Adipocyte (in vitro differentiated cells): ENCODE measurements around the gene ARHGAP8.

Source experiments
- DNase-seq: peaks from one replicate; pipeline ENCODE4 v3.0.0-alpha.2; 2015; ENCODE audit warnings: low read depth
- H3K27me3 ChIP-seq: replicated peaks from 2 replicates; pipeline ENCODE4 v1.7.0; 2013; ENCODE audit warnings: mild to moderate bottlenecking, low read length, moderate library complexity; ENCODE audit not compliant: control insufficient read depth, insufficient read depth
- H3K36me3 ChIP-seq: 2 replicates; pipeline ENCODE4 v1.7.0; 2013; ENCODE audit warnings: low read length, mild to moderate bottlenecking, moderate library complexity; ENCODE audit not compliant: control insufficient read depth, insufficient read depth, severe bottlenecking
- H3K4me1 ChIP-seq: 2 replicates; pipeline ENCODE4 v1.7.0; 2013; ENCODE audit warnings: mild to moderate bottlenecking, low read length, moderate library complexity; ENCODE audit not compliant: control insufficient read depth, insufficient read depth
- H3K4me3 ChIP-seq: 2 replicates; pipeline ENCODE4 v1.7.0; 2013; ENCODE audit warnings: mild to moderate bottlenecking, low read length, moderate library complexity
- H3K9ac ChIP-seq: 2 replicates; pipeline ENCODE4 v1.7.0; 2013; ENCODE audit warnings: mild to moderate bottlenecking, low read length, moderate library complexity
- H3K9me3 ChIP-seq: 2 replicates; pipeline ENCODE4 v1.7.0; 2013; ENCODE audit warnings: mild to moderate bottlenecking, low read length, moderate library complexity; ENCODE audit not compliant: control insufficient read depth

The ARHGAP8 gene

DNA sequence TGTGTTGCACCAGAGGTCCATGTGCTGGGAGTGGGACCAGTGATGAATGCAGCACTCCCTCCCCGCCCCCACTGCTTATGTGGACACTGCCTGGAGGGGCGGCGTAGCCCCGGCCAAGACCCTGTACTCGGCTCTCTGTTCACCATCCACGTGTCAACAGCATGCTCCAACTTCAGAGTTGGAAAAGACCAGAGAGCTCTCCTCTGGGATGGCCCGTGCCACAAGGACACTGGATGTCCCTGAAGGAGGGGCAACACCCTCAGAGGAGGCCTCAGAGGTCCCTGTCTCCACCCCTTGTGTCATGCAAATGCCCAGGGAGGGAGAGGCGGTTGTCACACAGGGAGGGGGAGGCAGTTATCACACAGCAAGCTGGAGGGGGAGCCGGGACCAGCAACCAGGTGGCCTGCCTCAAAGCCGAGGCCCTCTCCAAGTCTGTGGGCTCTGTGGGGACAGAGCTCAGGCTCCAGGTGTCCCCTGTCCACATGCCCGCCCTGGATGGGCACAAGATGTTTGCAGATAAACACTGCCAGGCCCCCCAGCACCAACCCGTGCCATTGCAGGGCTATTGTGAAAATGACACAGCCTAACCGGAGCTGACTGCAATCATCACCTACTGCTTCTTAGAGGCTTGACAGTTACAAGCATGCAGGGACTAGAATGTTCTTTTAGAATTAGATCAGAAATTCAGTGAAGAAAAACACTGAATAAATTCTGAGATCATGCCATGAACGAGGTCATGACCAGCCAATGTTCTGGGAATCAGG lies 136.3 kb downstream of the ARHGAP8 start:
- Histone ChIP-seq H3K4me3 (no peak overlapping the region), H3K27me3 (peaks cover 23% of the 10 kb centered on the region), H3K36me3 (no peaks in the 10 kb centered on the region), H3K9me3 (no peaks in the 10 kb centered on the region), H3K9ac (no peak overlapping the region), H3K4me1 (no peaks in the 10 kb centered on the region)
- DNase-seq, result no peak

DNA sequence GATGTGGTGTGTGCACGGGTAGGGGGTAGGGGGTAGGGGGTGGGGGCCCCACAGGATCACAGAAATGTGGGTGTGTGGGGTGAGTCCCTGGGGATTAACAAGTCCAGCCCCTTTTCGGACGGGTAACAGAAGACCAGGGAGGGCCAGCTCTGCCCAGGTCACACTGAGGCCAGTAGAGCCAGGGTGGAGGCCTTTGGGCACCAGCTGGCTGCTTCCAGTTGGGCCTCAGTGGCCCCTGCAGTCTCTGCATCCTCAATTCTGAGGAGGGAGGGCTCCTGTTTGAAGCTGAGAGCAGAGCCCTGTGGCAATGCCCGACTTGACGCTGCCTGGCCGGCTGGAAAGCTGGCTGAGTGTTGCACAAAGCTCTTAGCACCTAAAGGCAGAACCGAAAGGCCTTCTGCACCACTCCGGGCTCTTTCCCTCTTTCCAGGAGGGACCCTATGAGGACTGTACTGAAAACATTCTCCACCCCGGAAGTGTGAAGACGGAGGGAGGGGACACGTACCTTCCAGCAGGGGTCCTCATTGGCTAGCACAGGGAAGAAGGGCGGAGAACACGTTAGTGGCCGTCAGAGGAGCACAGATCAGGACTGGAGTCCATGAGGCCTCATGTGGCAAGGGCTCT lies 137.0 kb downstream of the ARHGAP8 start:
- H3K36me3 ChIP-seq, result no peaks in the 10 kb centered on the region
- DNase-seq, result no peak

DNA sequence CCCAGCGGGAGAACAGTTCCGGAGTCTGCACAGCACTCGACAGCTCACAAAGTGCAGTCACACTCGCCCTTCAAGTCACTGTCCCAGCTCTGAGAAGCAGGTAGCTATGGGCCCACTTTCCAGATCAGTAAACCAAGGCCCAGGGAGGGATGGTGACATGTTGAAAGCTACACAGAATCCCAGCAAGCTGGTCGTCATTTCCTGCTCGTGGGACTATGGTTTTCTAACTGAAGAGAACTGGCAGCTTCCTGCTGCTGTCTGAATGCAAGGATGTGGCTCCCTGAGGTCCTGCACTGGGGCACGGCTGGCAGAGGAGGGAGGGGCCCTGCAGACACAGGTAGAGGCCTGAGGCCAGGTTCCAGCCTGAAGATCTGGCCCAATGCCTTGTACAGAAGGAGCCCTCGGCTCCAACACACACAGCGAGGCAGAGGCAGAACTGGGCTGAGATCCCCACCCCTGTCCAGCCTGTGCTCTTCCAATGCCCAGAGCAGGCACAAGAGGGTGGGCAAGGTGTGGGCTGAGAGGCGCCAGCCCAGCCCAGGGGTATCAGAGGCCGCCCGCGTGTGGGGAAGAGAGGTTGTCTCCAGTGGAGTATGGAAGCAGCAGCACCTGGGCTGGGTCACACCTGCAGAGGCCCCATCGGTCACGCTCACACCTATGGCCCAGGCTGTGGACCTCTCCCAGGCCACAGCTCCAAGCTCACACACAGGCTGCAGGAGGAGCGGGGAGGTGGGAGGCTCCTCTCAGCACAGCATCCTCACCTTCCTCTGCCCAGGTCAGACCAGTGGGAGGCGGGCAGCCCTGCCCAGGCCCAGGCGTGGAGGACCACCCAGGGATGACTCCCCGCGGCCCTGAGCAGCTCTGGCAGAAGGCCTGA lies 138.3 kb downstream of the ARHGAP8 start:
- no peaks in the 10 kb centered on the region for H3K36me3 ChIP-seq
- no peaks in the 10 kb centered on the region for H3K4me1 ChIP-seq
- no peak overlapping the region for H3K9ac ChIP-seq
- no peak overlapping the region for H3K4me3 ChIP-seq
- DNase-seq, result no peak
- no peaks in the 10 kb centered on the region for H3K9me3 ChIP-seq
- peaks cover 37% of the 10 kb centered on the region for H3K27me3 ChIP-seq

More for the DNA sequence above, 137.0 kb downstream of the ARHGAP8 start:
- no peaks in the 10 kb centered on the region for H3K9me3 ChIP-seq
- no peak overlapping the region for H3K4me3 ChIP-seq
- peaks cover 30% of the 10 kb centered on the region for H3K27me3 ChIP-seq
- no peaks in the 10 kb centered on the region for H3K4me1 ChIP-seq
- no peak overlapping the region for H3K9ac ChIP-seq

DNA sequence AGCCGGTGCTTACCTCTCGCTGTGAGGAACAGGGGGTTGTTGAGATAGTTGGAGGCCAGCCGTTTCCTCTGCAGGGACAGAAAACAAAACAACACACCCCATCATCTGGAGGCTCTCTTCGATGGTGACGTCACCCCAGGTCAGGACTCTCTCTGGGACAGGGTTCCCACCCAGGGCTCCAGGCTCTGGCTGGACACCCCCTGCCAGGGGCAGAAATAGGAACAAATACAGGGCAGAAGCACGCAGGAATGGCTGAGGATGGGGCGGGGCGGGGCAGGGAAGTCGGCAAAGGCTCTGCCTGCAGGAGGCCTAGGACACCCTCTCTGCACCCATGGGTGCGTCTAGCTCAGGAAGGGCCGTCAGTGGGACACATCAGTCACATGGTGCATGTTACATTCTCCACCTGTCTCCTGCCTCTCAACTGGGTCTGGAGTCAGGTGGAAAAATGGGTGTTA lies 138.9 kb downstream of the ARHGAP8 start:
- H3K4me3 ChIP-seq, result no peak overlapping the region

DNA sequence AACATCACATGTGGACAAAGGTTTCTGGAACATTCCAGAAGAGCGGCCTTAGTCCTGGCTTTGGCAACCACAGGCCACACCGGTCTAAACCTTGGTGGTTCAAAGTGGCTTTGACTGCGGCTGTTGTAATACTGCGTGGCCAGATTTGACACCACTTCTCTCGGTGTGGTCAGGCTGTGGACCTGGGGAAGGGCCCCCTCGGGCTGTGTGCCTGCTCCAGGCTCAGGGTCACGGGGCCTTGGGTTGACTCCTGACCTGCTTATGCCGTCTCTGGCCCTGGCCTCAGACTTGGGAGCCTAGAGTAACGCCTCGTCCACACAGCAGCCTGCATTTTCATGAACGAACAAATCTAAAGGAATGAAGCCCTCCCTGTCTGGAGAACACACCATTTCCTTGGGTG lies 139.4 kb downstream of the ARHGAP8 start:
- H3K9me3 ChIP-seq, result peaks cover 4% of the 10 kb centered on the region
- no peak overlapping the region for H3K4me3 ChIP-seq
- no peaks in the 10 kb centered on the region for H3K4me1 ChIP-seq
- no peak for DNase-seq
- H3K36me3 ChIP-seq, result no peaks in the 10 kb centered on the region
- H3K9ac ChIP-seq, result no peak overlapping the region
- H3K27me3 ChIP-seq, result peaks cover 43% of the 10 kb centered on the region

More for the DNA sequence above, 138.9 kb downstream of the ARHGAP8 start:
- DNase-seq, result no peak
- Histone ChIP-seq H3K4me1 (no peaks in the 10 kb centered on the region), H3K9ac (no peak overlapping the region), H3K36me3 (no peaks in the 10 kb centered on the region), H3K9me3 (peaks cover 2% of the 10 kb centered on the region), H3K27me3 (peaks cover 43% of the 10 kb centered on the region)

DNA sequence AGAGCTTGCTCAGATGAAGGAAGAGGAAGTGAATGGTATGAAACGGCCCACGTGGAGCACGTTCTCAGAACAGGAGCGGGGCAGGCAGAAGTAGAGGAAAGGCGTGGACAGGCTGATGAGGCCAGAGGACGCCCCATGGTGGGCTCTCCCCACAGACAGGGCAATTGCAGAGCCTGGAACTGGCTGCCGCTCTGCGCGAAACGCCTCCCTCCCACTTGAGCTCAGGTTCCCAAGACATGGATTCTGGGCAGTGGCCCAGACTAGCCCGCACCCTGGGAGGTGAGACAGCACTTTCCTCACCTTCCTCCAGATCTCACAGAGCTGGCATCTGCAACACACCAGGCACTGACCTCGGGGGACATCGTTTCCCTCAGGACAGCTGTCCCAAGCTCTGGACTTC lies 139.9 kb downstream of the ARHGAP8 start:
- H3K4me1 ChIP-seq, result no peaks in the 10 kb centered on the region
- no peak overlapping the region for H3K4me3 ChIP-seq
- H3K36me3 ChIP-seq, result no peaks in the 10 kb centered on the region
- no peak overlapping the region for H3K9ac ChIP-seq
- peaks cover 4% of the 10 kb centered on the region for H3K9me3 ChIP-seq
- DNase-seq, result no peak
- H3K27me3 ChIP-seq, result peaks cover 43% of the 10 kb centered on the region

DNA sequence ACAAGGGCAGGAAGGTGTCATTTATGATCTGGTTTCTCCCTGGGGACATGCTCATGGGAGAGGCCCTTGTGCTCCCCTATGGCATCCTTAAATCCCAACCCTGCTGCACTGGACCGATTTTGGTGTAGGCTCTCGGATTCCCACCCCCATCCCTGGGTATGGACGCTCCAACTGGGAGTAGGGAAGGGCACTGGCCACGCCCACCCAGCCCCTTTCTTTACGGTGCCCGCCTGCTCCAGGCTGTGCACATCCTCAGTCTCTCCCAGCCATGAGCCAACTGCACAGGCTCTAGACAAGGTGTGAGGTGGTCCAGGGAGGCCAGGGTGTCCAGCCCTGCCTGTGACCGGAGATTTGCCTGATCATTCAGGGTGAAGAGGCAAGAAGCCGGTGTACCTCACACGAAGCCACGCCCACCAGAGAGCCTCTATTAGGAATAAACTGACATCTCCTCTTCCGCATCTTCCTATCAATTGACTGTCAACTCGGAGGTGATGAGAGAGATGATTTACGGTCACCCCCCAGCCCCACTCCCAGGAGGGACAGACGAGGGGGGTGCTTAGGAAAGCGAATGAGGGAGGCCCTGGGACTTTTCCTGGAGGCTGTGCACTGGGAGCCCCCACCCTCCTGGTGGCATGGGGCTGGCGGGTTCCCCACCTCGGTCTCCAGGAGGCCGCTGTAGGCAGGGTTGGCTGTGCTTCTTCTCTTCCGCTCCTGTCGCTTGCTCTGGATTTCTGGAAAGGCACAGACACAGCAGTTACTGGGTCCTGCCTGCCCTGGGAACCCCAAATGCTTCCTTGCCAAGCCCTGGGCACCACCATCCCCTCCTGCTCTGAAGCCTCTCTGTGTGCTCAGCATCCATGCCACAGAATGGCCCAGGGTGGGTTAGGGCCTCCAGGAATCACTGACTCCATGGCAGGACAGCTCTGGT lies 140.7 kb downstream of the ARHGAP8 start:
- no peak overlapping the region for H3K9ac ChIP-seq
- H3K36me3 ChIP-seq, result no peaks in the 10 kb centered on the region
- no peak for DNase-seq
- H3K4me1 ChIP-seq, result no peaks in the 10 kb centered on the region
- peaks cover 38% of the 10 kb centered on the region for H3K27me3 ChIP-seq
- peaks cover 4% of the 10 kb centered on the region for H3K9me3 ChIP-seq
- H3K4me3 ChIP-seq, result no peak overlapping the region

DNA sequence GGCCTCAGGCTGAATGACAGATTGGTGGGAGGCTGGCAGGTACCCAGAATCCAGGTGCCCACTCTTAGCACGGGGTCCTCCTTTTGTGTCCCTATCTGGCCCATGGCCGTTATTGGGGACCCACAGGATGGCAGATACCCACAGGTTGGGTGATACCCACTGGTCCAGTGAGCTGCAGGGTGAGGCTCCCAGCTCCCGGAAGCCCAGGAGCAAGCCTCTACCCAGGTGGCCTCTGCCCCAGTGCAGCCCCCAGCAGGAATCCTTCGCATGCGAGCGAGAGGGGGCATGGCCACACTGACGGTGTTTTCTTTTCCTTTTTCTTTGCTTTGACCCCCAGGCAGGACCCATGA lies 141.3 kb downstream of the ARHGAP8 start:
- H3K9me3 ChIP-seq, result peaks cover 4% of the 10 kb centered on the region
- DNase-seq, result no peak
- no peak overlapping the region for H3K4me3 ChIP-seq
- H3K27me3 ChIP-seq, result peaks cover 37% of the 10 kb centered on the region
- H3K4me1 ChIP-seq, result no peaks in the 10 kb centered on the region
- no peaks in the 10 kb centered on the region for H3K36me3 ChIP-seq
- no peak overlapping the region for H3K9ac ChIP-seq

DNA sequence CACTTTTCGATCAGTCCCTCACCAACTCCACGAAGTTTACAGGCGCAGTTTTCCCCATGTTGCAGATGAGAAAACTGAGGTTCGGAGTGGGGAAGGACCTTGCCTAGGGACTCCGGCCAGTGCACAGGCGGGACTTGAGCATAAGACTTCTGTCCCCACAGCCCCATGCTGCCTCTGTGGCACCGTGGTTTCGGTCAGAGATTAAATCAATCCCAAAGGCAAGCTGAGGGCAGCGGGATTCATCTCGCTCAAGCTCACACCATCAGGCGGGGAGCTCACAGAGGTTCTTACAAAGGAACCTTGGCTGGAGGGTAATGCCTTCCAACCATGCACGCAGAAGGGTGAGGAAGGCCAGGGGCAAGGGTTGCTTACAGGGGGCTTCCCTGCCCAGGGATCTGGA lies 141.9 kb downstream of the ARHGAP8 start:
- no peaks in the 10 kb centered on the region for H3K36me3 ChIP-seq
- no peak for DNase-seq
- no peak overlapping the region for H3K9ac ChIP-seq
- H3K4me1 ChIP-seq, result no peaks in the 10 kb centered on the region
- H3K27me3 ChIP-seq, result peaks cover 37% of the 10 kb centered on the region
- H3K9me3 ChIP-seq, result peaks cover 4% of the 10 kb centered on the region
- H3K4me3 ChIP-seq, result no peak overlapping the region

DNA sequence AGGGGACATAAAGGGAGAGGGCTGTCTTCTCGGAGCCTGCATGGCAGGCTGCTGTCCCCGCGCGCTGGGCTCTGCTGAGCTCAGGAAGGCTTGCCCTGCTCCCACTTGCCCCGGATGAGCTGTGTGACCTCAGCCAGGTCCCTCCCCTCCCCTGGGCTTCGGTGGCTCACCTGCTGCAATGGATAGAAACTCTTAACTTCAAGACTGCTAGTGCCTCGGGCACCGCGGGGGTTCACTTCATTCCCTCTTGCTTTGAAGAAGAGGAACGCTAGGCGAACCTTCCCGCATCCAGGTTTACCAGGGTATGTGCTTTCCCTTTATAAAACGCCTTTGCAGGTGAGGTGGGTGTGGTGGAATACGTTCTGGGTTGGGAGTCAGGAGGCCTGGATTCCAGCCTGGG lies 142.4 kb downstream of the ARHGAP8 start:
- Histone ChIP-seq H3K9me3 (peaks cover 6% of the 10 kb centered on the region), H3K36me3 (no peaks in the 10 kb centered on the region), H3K9ac (no peak overlapping the region), H3K27me3 (peaks cover 37% of the 10 kb centered on the region), H3K4me3 (no peak overlapping the region), H3K4me1 (no peaks in the 10 kb centered on the region)
- DNase-seq, result no peak
